ENCODE measurements around the gene CCL3. TPM values are rescaled to one million over a fixed set of nuclear protein-coding genes. Genes with fewer than 3 reads are reported as not detected.

The CCL3 gene
- total RNA-seq, 1 experiment from 2014 or later: not detected

GRCh38 chr17:36059406-36059805, 30.5 kb downstream of the CCL3 start:
- H3K27ac Mint-ChIP-seq (ENCODE audit: low read depth, unreplicated experiment): no peak overlapping the region
- intact Hi-C loops (cut with micrococcal nuclease): no loop called here
- H3K4me1 Mint-ChIP-seq (ENCODE audit: insufficient read depth, unreplicated experiment): no peaks in the 10 kb centered on the region
- no peak overlapping the region for H3K4me3 Mint-ChIP-seq (ENCODE audit: unreplicated experiment)
- TF ChIP-seq, protein P1, sequence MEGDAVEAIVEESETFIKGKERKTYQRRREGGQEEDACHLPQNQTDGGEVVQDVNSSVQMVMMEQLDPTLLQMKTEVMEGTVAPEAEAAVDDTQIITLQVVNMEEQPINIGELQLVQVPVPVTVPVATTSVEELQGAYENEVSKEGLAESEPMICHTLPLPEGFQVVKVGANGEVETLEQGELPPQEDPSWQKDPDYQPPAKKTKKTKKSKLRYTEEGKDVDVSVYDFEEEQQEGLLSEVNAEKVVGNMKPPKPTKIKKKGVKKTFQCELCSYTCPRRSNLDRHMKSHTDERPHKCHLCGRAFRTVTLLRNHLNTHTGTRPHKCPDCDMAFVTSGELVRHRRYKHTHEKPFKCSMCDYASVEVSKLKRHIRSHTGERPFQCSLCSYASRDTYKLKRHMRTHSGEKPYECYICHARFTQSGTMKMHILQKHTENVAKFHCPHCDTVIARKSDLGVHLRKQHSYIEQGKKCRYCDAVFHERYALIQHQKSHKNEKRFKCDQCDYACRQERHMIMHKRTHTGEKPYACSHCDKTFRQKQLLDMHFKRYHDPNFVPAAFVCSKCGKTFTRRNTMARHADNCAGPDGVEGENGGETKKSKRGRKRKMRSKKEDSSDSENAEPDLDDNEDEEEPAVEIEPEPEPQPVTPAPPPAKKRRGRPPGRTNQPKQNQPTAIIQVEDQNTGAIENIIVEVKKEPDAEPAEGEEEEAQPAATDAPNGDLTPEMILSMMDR (IDR thresholded peaks at IDR 0.05; ENCODE audit: unreplicated experiment): no peak
- H3K27me3 Mint-ChIP-seq (ENCODE audit: insufficient read depth, unreplicated experiment): peaks cover 44% of the 10 kb centered on the region
- H3K36me3 Mint-ChIP-seq (ENCODE audit: insufficient read depth, unreplicated experiment): no peaks in the 10 kb centered on the region
- DNase-seq (ENCODE audit: unreplicated experiment): no peak
- ChIA-PET POLR2A (no interaction called here), CTCF (no interaction called here)
- no peaks in the 10 kb centered on the region for H3K9me3 Mint-ChIP-seq (ENCODE audit: unreplicated experiment)
- no TSS peak for BruUV-seq (replicated peaks)

DNA sequence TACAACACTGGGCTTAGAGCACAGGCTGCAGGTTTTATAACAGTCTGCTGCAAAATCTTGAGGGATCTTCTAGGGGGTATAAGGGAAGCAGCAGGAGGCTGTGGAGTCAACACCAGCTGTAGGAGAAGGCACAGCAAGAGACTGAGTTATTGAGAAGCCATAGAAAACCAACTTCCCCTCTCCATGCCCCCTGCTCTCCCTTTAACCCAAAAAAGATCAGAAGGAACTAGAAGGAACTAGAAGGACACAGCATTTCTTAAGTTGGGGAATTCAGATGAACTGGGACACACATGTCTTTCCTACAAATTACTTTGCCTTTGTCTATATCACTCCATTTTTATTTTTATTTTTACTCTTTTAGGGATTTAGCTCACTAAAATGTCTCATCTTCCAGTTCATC, 32.0 kb downstream of the CCL3 start:
- H3K27me3 Mint-ChIP-seq (ENCODE audit: insufficient read depth, unreplicated experiment): peaks cover 52% of the 10 kb centered on the region
- H3K27ac Mint-ChIP-seq (ENCODE audit: low read depth, unreplicated experiment): no peak overlapping the region
- H3K36me3 Mint-ChIP-seq (ENCODE audit: insufficient read depth, unreplicated experiment): no peaks in the 10 kb centered on the region
- no peak overlapping the region for H3K4me3 Mint-ChIP-seq (ENCODE audit: unreplicated experiment)
- CTCF ChIA-PET: no interaction called here
- H3K4me1 Mint-ChIP-seq (ENCODE audit: insufficient read depth, unreplicated experiment): no peaks in the 10 kb centered on the region
- H3K9me3 Mint-ChIP-seq (ENCODE audit: unreplicated experiment): no peaks in the 10 kb centered on the region
- intact Hi-C loops (cut with micrococcal nuclease): no loop called here
- BruUV-seq (replicated peaks): no TSS peak
- TF ChIP-seq, protein P1 (IDR thresholded peaks at IDR 0.05; ENCODE audit: unreplicated experiment): no peak
- POLR2A ChIA-PET: interaction anchor here (0.7 kb wide), 1 partner anchor 87 kb away, joined by 3 read pairs; no protein-coding TSS in a partner anchor
- no peak for DNase-seq (ENCODE audit: unreplicated experiment)

- BruUV-seq (replicated peaks): no TSS peak
- POLR2A ChIA-PET: no interaction called here
Measured at GRCh38 chr17:36055921-36056520, 33.9 kb downstream of the CCL3 start.

GRCh38 chr17:36055171-36055570, 34.8 kb downstream of the CCL3 start:
- H3K4me1 Mint-ChIP-seq (ENCODE audit: insufficient read depth, unreplicated experiment): no peaks in the 10 kb centered on the region
- ChIA-PET CTCF (interaction anchor here (0.5 to 0.8 kb wide), 2 partner anchors 11 to 344 kb away, joined by 3 read pairs; no protein-coding TSS in a partner anchor), POLR2A (interaction anchor here (0.6 kb wide), 1 partner anchor 19 kb away, joined by 3 read pairs; no protein-coding TSS in a partner anchor)
- no peak overlapping the region for H3K4me3 Mint-ChIP-seq (ENCODE audit: unreplicated experiment)
- TF ChIP-seq, protein P1 (IDR thresholded peaks at IDR 0.05; ENCODE audit: unreplicated experiment): no peak
- no peak overlapping the region for H3K27ac Mint-ChIP-seq (ENCODE audit: low read depth, unreplicated experiment)
- intact Hi-C loops (cut with micrococcal nuclease): no loop called here
- no peaks in the 10 kb centered on the region for H3K9me3 Mint-ChIP-seq (ENCODE audit: unreplicated experiment)
- peaks cover 49% of the 10 kb centered on the region for H3K27me3 Mint-ChIP-seq (ENCODE audit: insufficient read depth, unreplicated experiment)
- no peaks in the 10 kb centered on the region for H3K36me3 Mint-ChIP-seq (ENCODE audit: insufficient read depth, unreplicated experiment)
- no peak for DNase-seq (ENCODE audit: unreplicated experiment)
- BruUV-seq (replicated peaks): no TSS peak

More at GRCh38 chr17:36055921-36056520, 33.9 kb downstream of the CCL3 start:
- intact Hi-C loops (cut with micrococcal nuclease): no loop called here
- H3K36me3 Mint-ChIP-seq (ENCODE audit: insufficient read depth, unreplicated experiment): no peaks in the 10 kb centered on the region
- peaks cover 43% of the 10 kb centered on the region for H3K27me3 Mint-ChIP-seq (ENCODE audit: insufficient read depth, unreplicated experiment)
- CTCF ChIA-PET: interaction anchor here (0.5 to 0.8 kb wide), 2 partner anchors 11 to 345 kb away, joined by 3 read pairs; no protein-coding TSS in a partner anchor
- no peak overlapping the region for H3K4me3 Mint-ChIP-seq (ENCODE audit: unreplicated experiment)
- no peaks in the 10 kb centered on the region for H3K4me1 Mint-ChIP-seq (ENCODE audit: insufficient read depth, unreplicated experiment)
- no peak for DNase-seq (ENCODE audit: unreplicated experiment)
- no peak overlapping the region for H3K27ac Mint-ChIP-seq (ENCODE audit: low read depth, unreplicated experiment)
- no peaks in the 10 kb centered on the region for H3K9me3 Mint-ChIP-seq (ENCODE audit: unreplicated experiment)
- TF ChIP-seq, protein P1 (IDR thresholded peaks at IDR 0.05; ENCODE audit: unreplicated experiment): no peak
